HEK293 (cell line): Measurements from ENCODE around the gene CHD8.

Source experiments
- BCL11A ChIP-seq: fragments of 450-650 bp; formaldehyde crosslinking; IDR thresholded peaks from 2 replicates; pipeline ENCODE4 v1.5.1; 2016; ENCODE audit warnings: low read depth, missing biosample characterization, missing genetic modification characterization
- CTCF ChIP-seq: fragments of 450-650 bp; formaldehyde crosslinking; IDR thresholded peaks from 2 replicates; pipeline ENCODE4 v1.5.1; 2016; ENCODE audit warnings: missing biosample characterization, missing genetic modification characterization
- ZBTB11 ChIP-seq: fragments of 450-650 bp; formaldehyde crosslinking; conservative IDR thresholded peaks from 2 replicates; pipeline ENCODE4 v1.5.1; 2016; ENCODE audit warnings: low read depth, missing biosample characterization, missing genetic modification characterization
- ZFP41 ChIP-seq: fragments of 450-650 bp; formaldehyde crosslinking; IDR thresholded peaks from 2 replicates; pipeline ENCODE4 v1.5.1; 2016; ENCODE audit warnings: missing biosample characterization, missing genetic modification characterization, borderline replicate concordance
- ZNF302 ChIP-seq: fragments of 450-650 bp; formaldehyde crosslinking; IDR thresholded peaks from 2 replicates; pipeline ENCODE4 v1.5.1; 2016; ENCODE audit warnings: missing biosample characterization, missing genetic modification characterization, low read depth
- ZNF645 ChIP-seq: fragments of 450-650 bp; formaldehyde crosslinking; IDR thresholded peaks from 2 replicates; pipeline ENCODE4; 2016; ENCODE audit warnings: missing biosample characterization, missing genetic modification characterization

GRCh38 chr14:21475767-21476522 is 20.0 kb upstream of the CHD8 start:
- TF ChIP-seq CTCF (tag by site-specific recombination) (no peak), ZNF645 (tag by site-specific recombination) (no peak), ZBTB11 (tag by site-specific recombination) (no peak), ZNF302 (tag by site-specific recombination) (no peak), ZFP41 (tag by site-specific recombination) (no peak), BCL11A (tag by site-specific recombination) (no peak)
